ENCODE data around the gene AKAP6. TPM values are rescaled to one million over a fixed set of nuclear protein-coding genes. Genes with fewer than 3 reads are reported as not detected.
A peak's percentile ranks its signal among the peaks of the same experiment; 100 is the strongest.

AKAP6 gene
- total and polyA plus RNA-seq, 2 of the 8 experiments (the other 6 are each of a cell fraction or from before 2014, with no cell fraction given): 0.09 to 0.89 TPM

DNA sequence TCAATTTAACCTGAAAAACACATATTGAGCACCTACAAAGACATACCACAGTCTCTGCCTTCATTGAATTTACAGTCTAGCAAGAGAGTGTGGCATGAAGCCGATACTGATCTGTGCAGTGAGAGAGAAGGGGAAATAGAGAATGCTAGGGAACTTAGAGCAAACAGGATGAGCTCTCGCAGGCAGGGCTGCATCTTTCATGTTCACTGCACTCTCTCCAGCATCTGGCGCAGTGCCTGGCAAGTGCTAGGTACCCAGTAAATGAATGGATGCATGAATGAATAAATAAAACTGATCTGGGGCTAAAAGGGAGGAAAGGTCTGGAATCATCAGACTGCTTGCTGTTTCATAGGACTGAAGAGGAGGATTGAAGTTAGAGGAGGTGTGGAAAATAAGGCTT, 353.1 kb downstream of the AKAP6 start:
- ChIA-PET CTCF (ENCODE audit: partially characterized antibody) (no interaction called here), POLR2A (ENCODE audit: partially characterized antibody) (no interaction called here)
- no peak for TF ChIP-seq SIN3A (conservative IDR thresholded peaks at IDR 0.05 in 1 of 2, IDR thresholded peaks at IDR 0.05 in 1 of 2; ENCODE audit: low read depth in 1 of 2, low read length in 2 of 2)
- TF ChIP-seq KDM4A (IDR thresholded peaks at IDR 0.05; ENCODE audit: low read depth, low read length, severe bottlenecking): no peak
- TF ChIP-seq EZH2 (IDR thresholded peaks at IDR 0.05; ENCODE audit: low read depth, low read length, severe bottlenecking): no peak
- TF ChIP-seq ASH2L (IDR thresholded peaks at IDR 0.05; ENCODE audit: low read length): no peak
- no peak for TF ChIP-seq SUZ12 (IDR thresholded peaks at IDR 0.05; ENCODE audit: low read length)
- no peak for TF ChIP-seq SP2 (IDR thresholded peaks at IDR 0.05; ENCODE audit: low read length)
- no peak for TF ChIP-seq TAF7 (optimal IDR thresholded peaks at IDR 0.05; ENCODE audit: borderline replicate concordance, low read depth, low read length)
- TF ChIP-seq MAFK (IDR thresholded peaks at IDR 0.05; ENCODE audit: low read depth, low read length): no peak

More for the DNA sequence above, 353.1 kb downstream of the AKAP6 start:
- H3K56ac ChIP-seq (replicated peaks; ENCODE audit: insufficient read length, low read depth, low read length): no peak overlapping the region
- no peak overlapping the region for H4K8ac ChIP-seq (ENCODE audit: extremely low read depth, insufficient read depth, low read length)
- H4K20me1 ChIP-seq (replicated peaks in 1 of 2; ENCODE audit: control insufficient read depth in 1 of 2, insufficient read depth in 2 of 2, low read length in 2 of 2): no peaks in the 10 kb centered on the region
- H4K91ac ChIP-seq (replicated peaks; ENCODE audit: insufficient read length, low read length): no peak overlapping the region
- H4K5ac ChIP-seq (ENCODE audit: insufficient read length, low read depth, low read length): no peak overlapping the region
- FAIRE-seq (no peak), DNase-seq (ENCODE audit: low read depth in 1 of 2, low spot score in 2 of 2) (no peak)
- no peak overlapping the region for H3K4me3 ChIP-seq (ENCODE audit: extremely low read depth in 1 of 4, insufficient read depth in 2 of 4, low read depth in 3 of 4, low read length in 4 of 4)
- no peak overlapping the region for H2AK5ac ChIP-seq (ENCODE audit: low read depth, low read length)
- no peak overlapping the region for H2BK20ac ChIP-seq (ENCODE audit: low read length)
- no peak overlapping the region for H2BK12ac ChIP-seq (ENCODE audit: low read depth, low read length)
- no peaks in the 10 kb centered on the region for H3K9me3 ChIP-seq (ENCODE audit: insufficient read depth in 2 of 2, low read depth in 1 of 2, low read length in 1 of 2)
- H3K4me2 ChIP-seq (ENCODE audit: insufficient read depth in 1 of 2, low read depth in 2 of 2, low read length in 2 of 2): no peak overlapping the region
- H3K27me3 ChIP-seq (replicated peaks in 1 of 4; ENCODE audit: control insufficient read depth in 3 of 4, extremely low read depth in 1 of 4, insufficient read depth in 3 of 4, low read length in 3 of 4): no peaks in the 10 kb centered on the region
- no peak overlapping the region for H3K27ac ChIP-seq (ENCODE audit: low read depth, low read length)
- no peaks in the 10 kb centered on the region for H3K23me2 ChIP-seq (ENCODE audit: low read depth, low read length)
- H3K4me1 ChIP-seq (replicated peaks in 1 of 4; ENCODE audit: control insufficient read depth in 3 of 4, insufficient read depth in 4 of 4, low read length in 3 of 4): no peaks in the 10 kb centered on the region
- H3K14ac ChIP-seq (ENCODE audit: insufficient read length): no peak overlapping the region
- no peak overlapping the region for H2BK120ac ChIP-seq (replicated peaks; ENCODE audit: low read depth, low read length)
- no peak overlapping the region for H3K4ac ChIP-seq (replicated peaks; ENCODE audit: insufficient read length, low read depth, low read length)
- 92% methylated on average over 3 of the region's 3 CpGs; no CpG with 5 or more reads in 1 of the 2 experiments for WGBS, 2 experiments (ENCODE audit: extremely low coverage in 1 of 2, insufficient coverage in 1 of 2, insufficient read length in 1 of 2, insufficient replicate concordance in 2 of 2, low coverage in 1 of 2, low lambda C conversion rate in 2 of 2, missing lambda C conversion rate in 1 of 2)
- H3K36me3 ChIP-seq (ENCODE audit: control insufficient read depth in 2 of 4, insufficient read depth in 4 of 4, low read length in 3 of 4): no peaks in the 10 kb centered on the region
- no peak overlapping the region for H3K23ac ChIP-seq (ENCODE audit: insufficient read length)
- no peak overlapping the region for H2BK5ac ChIP-seq (ENCODE audit: low read depth, low read length)
- no peaks in the 10 kb centered on the region for H3K79me1 ChIP-seq (ENCODE audit: low read depth, low read length)
- H2BK15ac ChIP-seq (ENCODE audit: low read length): no peak overlapping the region
- no peaks in the 10 kb centered on the region for H3K79me2 ChIP-seq (ENCODE audit: control insufficient read depth in 1 of 2, insufficient read depth in 2 of 2, low read length in 2 of 2)
- H3K18ac ChIP-seq (ENCODE audit: extremely low read depth, low read length): no peak overlapping the region
- peak overlapping the region; percentile 82; the same call in 1 of the 2 replicates for H2AFZ ChIP-seq (ENCODE audit: low read length)
- no peak overlapping the region for H3K9ac ChIP-seq (replicated peaks in 1 of 4; ENCODE audit: extremely low read depth in 1 of 4, low read depth in 3 of 4, low read length in 3 of 4)
